LNCaP clone FGC (cell line): ENCODE data around the gene DNAJC18.
A peak's percentile ranks its signal among the peaks of the same experiment; 100 is the strongest.

Experiments
- DNase-seq: peaks from one replicate; pipeline ENCODE4 v3.0.0-alpha.2; 2011; ENCODE audit warnings: low read depth
- H3K4me3 ChIP-seq: 2 replicates; pipeline ENCODE4 v1.5.1; 2011; ENCODE audit warnings: mild to moderate bottlenecking, low read depth, low read length, control low read depth
- TF ChIP-seq, protein P1 (sequence below): IDR thresholded peaks from 2 replicates; pipeline ENCODE4 v1.5.1; 2012; ENCODE audit warnings: mild to moderate bottlenecking; ENCODE audit not compliant: control insufficient read depth, insufficient read depth; ENCODE audit errors: extremely low read depth

The DNAJC18 gene

GRCh38 chr5:139438707-139439012 is 665 bp downstream of the DNAJC18 start:
- peak overlapping the region; percentile 80 for H3K4me3 ChIP-seq
- TF ChIP-seq, protein P1, sequence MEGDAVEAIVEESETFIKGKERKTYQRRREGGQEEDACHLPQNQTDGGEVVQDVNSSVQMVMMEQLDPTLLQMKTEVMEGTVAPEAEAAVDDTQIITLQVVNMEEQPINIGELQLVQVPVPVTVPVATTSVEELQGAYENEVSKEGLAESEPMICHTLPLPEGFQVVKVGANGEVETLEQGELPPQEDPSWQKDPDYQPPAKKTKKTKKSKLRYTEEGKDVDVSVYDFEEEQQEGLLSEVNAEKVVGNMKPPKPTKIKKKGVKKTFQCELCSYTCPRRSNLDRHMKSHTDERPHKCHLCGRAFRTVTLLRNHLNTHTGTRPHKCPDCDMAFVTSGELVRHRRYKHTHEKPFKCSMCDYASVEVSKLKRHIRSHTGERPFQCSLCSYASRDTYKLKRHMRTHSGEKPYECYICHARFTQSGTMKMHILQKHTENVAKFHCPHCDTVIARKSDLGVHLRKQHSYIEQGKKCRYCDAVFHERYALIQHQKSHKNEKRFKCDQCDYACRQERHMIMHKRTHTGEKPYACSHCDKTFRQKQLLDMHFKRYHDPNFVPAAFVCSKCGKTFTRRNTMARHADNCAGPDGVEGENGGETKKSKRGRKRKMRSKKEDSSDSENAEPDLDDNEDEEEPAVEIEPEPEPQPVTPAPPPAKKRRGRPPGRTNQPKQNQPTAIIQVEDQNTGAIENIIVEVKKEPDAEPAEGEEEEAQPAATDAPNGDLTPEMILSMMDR, result no peak
- DNase-seq, result no peak

DNA sequence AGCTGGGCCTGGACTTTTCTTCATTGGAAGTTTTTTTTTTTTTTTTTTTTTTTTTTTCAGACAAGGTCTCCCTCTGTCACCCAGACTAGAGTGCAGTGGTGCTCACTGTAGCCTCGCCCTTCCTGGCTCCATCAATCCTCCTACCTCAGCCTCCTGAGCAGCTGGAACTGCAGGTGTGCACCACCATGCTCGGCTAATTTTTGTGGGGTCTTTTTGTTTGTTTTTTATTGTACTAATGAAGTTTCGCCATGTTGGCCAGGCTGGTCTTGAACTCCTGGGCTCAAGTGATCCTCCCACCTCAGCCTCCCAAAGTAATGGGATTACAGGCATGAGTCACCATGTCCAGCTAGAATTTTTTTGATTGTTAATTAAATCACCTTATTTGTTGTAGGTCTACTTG is 3.6 kb downstream of the DNAJC18 start:
- H3K4me3 ChIP-seq, result no peak overlapping the region
- DNase-seq, result no peak
- TF ChIP-seq, protein P1, result no peak

- no peak for DNase-seq
Measured at GRCh38 chr5:139431706-139432105, 7.6 kb downstream of the DNAJC18 start.

GRCh38 chr5:139430015-139430414 is 9.3 kb downstream of the DNAJC18 start:
- DNase-seq, result no peak
- TF ChIP-seq, protein P1, result no peak
- H3K4me3 ChIP-seq, result no peak overlapping the region

More at GRCh38 chr5:139431706-139432105, 7.6 kb downstream of the DNAJC18 start:
- TF ChIP-seq, protein P1, result no peak
- H3K4me3 ChIP-seq, result no peak overlapping the region

DNA sequence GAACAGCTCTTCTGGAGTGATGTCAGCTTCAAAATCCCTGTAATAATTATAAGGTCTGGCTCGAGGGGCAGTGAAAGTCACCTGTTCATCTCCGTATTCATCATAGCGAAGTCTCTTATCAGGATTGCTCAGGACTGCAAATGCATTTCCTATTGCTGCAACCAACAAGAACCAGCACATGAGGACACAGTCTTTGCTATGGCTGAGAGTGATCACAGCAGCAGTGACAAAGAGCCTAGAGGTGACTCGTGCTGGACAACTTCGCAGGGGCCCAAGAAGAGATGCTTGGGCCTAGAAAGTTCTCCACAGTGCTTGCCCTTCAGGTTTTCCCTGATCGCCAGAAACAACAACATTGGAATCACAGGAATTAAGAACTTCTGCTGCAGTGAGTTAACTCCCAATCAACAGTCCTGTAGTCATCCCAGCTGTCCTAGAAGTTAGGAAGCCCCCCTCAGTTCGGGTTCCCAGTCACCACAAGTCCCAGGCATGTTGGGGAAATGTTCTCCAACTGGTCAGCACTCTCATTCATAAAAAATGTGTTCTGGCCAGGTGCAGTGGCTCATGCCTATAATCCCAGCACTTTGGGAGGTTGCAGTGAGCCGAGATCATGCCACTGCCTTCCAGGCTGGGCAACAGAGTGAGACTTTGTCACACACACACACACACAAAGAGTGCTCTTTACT is 13.0 kb downstream of the DNAJC18 start:
- no peak overlapping the region for H3K4me3 ChIP-seq
- DNase-seq, result no peak
- TF ChIP-seq, protein P1, result no peak

GRCh38 chr5:139425497-139425896 is 13.8 kb downstream of the DNAJC18 start:
- TF ChIP-seq, protein P1, result no peak
- no peak for DNase-seq
- H3K4me3 ChIP-seq, result no peak overlapping the region

DNA sequence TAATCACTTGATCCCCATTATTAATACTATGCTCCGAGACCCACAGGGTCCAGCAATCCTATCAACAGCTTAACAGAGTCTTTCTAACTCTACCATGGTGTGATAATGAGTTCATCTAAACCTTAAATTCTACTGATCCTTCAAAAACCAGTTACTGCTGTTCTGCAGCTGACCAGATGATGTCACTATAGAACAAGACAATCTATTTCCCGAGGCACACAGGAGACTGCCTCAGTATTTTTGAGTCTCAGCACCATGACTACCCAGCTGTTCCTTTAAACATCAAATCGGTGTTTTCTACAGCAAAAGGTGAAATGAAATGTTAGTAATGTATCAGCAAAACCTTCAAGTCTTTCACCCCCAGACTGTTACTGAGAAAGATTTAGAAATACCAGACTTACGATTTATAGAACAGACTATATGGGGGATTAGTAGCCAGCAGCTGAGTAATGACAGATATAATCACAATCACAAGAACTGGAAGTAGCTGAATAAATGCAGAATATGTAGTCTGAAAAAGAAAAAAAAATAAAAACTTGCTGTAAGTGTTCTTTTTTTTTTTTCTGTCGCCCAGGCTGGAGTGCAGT is 16.9 kb downstream of the DNAJC18 start:
- TF ChIP-seq, protein P1, result peak; percentile 92
- no peak for DNase-seq
- H3K4me3 ChIP-seq, result no peak overlapping the region
